HG02870 (cell line): ENCODE results near the gene ZFYVE27.

Experiments used
- ATAC-seq: cut with Tn5 transposase; IDR thresholded peaks from one replicate; pipeline ENCODE4 v1.9.1; 2021; ENCODE audit warnings: mild to moderate bottlenecking, moderate library complexity; ENCODE audit not compliant: unreplicated experiment

Gene ZFYVE27

GRCh38 chr10:97714401-97715258, 22.3 kb upstream of the ZFYVE27 start:
- ATAC-seq, result peak; percentile 20

GRCh38 chr10:97715259-97715874, 21.6 kb upstream of the ZFYVE27 start:
- no peak for ATAC-seq

- no peak for ATAC-seq
Measured at GRCh38 chr10:97717627-97718026, 19.3 kb upstream of the ZFYVE27 start.

DNA sequence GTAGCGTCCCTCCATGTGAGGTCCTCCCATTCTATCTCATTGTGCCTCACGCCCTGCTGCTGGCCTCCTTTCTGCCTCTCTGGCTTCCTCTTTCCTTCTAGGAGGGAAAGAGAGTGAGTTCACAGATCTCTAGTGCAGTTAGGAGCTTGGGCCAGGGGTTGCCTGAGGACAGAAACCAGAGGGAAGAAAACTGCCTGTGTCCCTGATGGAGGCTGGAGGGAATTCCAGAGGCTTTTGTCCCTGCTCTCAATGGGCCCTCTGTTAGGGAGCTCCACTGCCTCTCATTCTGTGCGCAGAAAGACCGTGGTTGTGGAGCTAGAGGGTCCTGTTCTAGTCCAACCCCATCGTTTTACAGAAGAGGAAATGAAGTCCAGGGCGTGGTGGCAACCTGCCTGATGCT, 18.8 kb upstream of the ZFYVE27 start:
- ATAC-seq, result no peak

GRCh38 chr10:97718659-97719142, 18.2 kb upstream of the ZFYVE27 start:
- ATAC-seq, result no peak

DNA sequence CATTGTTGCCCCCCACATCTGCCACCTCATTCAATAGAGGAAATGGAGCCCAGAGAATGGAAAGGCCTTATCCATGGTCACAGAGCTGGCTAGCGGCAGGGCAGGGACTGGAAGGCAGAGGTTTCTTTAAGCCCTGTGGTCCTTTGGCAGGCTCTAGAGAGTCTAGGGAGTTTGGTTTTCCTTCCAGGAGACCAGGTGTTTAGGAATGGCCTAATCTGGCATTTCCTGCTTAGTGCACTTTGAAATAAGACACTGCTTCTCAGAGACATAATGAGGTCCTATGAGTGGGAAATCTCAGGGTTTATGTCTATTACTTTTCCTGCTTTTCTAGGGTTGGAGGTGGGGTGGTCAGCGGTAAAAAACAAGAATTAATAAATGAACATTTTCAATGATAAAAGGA, 17.3 kb upstream of the ZFYVE27 start:
- no peak for ATAC-seq

DNA sequence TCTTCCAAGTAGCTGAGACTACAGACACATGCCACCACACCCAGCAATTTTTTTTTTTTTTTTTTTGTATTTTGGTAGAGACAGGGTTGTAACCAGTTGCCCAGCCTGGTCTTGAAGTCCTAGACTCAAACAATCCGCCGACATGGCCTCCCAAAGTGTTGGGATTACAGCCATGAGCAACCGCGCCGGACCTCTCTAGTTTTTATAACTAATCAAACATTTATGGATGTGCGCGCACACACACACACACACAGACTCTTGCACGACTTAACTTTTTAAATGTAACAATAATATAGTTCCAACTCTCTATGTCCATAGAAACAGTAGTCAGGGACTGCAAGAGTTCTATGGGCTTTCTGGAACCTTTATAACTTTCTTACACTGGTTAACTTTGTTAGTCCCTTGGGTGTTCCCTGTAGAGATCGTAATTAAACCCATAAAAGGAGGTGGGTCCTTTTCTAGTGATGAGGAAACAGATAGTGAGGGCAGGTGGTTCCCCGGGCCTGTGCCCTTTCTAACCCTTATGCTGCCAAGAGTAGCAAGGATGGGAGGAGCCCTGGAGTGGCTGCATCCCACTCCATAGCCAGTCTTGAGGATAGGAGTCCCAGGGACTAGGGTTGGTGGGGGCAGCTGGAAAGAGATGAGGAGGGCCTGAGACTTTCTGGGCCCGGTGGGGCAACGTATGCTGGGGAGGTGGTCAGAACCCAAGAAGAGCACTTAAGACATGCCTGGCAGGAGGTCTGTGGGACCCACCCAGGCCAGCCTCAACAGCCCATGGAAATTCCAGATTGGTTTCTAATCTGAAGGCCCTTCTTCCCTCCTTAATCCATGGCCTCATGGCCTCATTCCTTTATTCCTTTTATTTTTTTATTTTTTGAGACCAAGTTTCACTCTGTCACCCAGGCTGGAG, 14.8 kb upstream of the ZFYVE27 start:
- ATAC-seq, result no peak

DNA sequence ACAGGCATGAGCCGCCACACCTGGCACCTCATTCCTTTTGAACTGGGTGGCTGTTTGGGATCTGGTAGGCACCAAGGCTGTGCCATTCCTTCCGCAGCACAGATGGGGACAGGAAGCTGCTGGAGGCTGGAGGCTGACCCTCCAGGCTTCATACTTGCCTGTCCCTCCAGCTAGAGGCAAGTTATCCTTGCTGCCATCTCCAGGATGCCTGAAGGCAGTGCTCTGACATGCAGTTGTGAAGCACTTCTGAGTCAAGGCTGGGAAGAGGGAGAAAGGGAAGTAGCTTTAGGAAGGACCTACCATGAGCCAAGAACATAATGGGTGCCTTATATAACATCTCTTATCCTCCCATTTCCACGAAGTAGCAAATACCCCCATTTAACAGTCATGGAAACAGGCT, 13.9 kb upstream of the ZFYVE27 start:
- ATAC-seq, result no peak

DNA sequence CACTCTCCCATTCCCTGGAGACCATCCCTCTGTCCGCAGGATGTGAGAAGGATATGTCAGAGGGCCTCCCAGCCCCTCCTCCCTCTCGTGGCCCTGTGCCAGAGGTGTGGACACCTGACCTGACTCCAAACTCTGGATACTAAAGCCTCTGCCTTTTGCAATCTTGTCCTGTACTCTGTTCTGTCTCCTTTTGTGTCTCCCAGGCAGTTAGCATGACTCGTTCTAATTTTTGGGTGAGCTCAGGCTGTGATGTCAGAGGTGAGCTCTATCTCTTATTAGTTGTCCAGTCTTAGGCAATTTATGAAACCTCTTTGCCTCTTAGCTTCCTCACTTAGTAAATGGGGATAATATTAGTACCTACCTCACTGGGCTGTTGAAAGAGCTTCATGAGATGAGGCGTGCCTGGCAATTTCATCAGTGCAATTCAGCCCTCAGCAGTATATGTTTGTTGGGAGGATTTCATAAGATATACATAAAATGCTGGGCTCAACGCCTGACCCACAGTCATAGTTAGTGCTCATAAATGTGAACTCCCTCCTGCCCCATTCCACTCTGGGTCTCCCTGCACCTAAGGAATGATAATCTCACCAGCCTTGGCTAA, 12.5 kb upstream of the ZFYVE27 start:
- ATAC-seq, result no peak

- ATAC-seq, result no peak
Measured at GRCh38 chr10:97726636-97727178, 10.2 kb upstream of the ZFYVE27 start.

DNA sequence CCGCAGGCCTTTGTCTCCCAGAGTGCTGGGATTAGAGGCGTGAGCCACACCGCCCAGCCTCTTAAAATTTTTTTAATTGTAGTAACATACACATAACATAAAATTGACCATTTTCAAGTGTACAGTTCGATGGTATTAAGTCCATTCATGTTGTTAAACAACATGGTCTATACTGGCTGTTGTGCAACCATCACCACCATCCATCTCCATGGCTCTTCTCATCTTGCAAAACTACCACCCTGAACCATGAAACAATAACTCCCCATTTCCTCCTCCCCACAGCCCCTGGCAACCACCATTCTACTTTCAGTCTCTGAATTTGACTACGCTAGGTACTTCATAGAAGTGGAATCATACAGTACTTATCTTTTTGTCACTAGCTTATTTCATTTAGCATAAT, 7.9 kb upstream of the ZFYVE27 start:
- ATAC-seq, result no peak

GRCh38 chr10:97731346-97732051, 5.4 kb upstream of the ZFYVE27 start:
- no peak for ATAC-seq

DNA sequence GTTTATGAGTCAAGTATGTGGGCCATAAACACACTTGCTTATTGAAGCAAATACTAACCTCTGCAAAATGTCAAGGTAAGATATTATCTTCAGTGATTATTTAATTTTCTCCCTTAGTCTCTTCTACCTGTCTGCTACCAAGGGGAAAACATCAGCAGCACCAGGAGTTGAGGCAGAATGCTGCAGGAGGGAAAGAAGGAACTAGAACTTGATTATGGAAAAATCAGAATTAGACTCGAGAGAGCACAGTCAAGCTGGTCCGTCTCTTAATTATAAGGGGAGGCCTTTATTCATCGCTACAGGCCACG, 4.9 kb upstream of the ZFYVE27 start:
- no peak for ATAC-seq

- no peak for ATAC-seq
Measured at GRCh38 chr10:97733256-97733655, 3.7 kb upstream of the ZFYVE27 start.

DNA sequence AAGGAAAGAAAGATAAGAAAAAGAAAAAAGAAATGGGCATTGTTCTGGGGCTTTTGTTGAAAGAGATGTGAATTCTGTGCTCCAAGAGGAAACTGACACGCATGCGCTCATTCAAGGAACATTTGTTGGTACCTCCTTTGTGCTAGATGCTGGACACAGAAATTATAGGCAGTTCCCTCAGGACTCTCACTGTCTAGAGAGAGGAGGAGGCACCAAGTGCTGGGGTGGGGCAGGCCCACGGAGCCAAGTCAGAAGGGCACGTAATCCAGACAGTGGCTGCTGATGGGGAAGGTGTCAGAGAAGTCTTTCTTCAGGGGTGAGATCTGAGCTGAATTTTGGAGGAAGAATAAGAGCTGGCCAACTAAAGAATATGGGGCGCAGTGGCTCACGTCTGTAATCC, 2.9 kb upstream of the ZFYVE27 start:
- ATAC-seq, result no peak

DNA sequence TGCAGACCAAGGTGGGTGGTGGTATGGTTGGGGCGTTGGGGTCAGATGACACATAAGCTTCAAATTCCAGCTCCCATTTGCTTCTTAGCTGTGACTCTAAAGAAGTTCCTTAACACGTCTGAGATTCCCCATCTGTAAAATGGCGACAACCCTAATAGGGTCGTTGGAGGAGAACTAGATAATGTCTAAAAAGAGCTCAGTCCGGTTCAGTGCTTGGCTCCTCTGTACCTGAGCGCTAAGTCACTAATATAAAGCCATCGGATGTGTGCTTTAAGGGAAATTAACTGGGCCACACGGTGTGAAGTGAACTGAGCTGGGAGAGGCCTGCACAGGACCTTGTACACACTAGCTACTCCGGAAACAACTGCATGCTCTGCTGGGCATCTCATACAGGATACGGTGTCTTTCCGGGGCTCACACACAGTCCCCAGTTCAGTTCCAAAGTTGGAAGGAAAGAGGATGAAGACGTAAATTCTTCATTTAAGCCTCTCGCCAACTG, 476 bp upstream of the ZFYVE27 start:
- peak; percentile 24 for ATAC-seq

DNA sequence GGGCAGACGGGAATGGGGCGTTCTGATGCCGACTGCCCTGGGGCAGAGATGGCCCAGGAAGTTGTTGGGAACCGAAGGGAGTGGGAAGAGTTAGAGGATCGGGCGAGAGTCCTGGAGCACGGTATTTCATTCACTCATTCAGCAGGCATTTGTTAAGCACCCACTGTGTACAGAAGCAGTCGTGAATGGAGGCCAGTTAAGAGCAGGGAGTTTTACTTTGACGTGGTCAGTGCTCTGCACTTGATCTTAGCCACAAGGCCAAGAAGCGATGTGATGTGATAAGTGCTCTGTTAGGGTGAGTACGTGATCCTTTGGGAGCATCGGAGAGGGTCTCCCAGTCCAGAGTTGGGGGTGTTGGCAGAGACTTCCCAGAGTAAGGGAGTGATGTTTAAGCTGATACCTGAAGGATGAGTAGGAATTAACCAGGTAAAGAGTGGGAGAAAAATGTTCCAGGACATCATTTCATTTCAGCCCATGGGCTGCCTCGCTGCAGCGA, 890 bp downstream of the ZFYVE27 start:
- peak; percentile 20 for ATAC-seq

- ATAC-seq, result no peak
Measured at GRCh38 chr10:97738616-97739015, 1.7 kb downstream of the ZFYVE27 start.

DNA sequence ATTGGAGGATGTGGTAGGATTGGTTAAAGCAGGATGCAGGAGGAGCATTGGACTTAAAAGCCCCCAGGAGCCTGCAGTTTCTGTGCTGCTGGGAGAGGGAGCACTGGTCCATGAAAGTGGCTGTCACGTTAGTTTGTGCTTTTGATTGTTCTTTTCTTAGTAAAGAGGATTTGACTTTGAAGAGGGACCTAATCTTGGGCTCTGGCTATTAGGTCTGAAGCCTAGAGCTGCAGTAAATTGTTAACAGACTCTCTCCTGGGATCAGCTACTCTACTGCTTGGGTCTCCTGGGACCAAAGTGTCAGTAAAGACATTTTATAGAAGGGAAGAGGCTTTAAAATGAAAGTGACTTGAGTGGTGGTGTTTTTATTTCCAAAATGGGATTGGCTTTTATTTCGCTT, 3.7 kb downstream of the ZFYVE27 start:
- ATAC-seq, result no peak
